Mammary epithelial cell (primary cell): ENCODE measurements around the gene DNMT3L.

Source experiments
- CTCF ChIP-seq, 2 donors: IDR thresholded peaks in 1 of 2; conservative IDR thresholded peaks in 1 of 2; 2 replicates each; pipeline ENCODE4 v1.5.1; 2011 to 2012; ENCODE audit warnings: inconsistent platforms in 2 of 2, low read length in 2 of 2, mild to moderate bottlenecking in 2 of 2, control low read depth in 1 of 2, low read depth in 1 of 2; ENCODE audit not compliant: insufficient read depth in 1 of 2; ENCODE audit errors: extremely low read depth in 1 of 2
- EZH2 ChIP-seq: IDR thresholded peaks from 2 replicates; pipeline ENCODE4 v1.6.1; 2012; ENCODE audit warnings: low read length, inconsistent platforms, borderline replicate concordance

- TF ChIP-seq CTCF (conservative IDR thresholded peaks at IDR 0.05 in 1 of 2, IDR thresholded peaks at IDR 0.05 in 1 of 2; ENCODE audit: extremely low read depth in 1 of 2, insufficient read depth in 1 of 2, low read depth in 1 of 2, low read length in 2 of 2) (no peak), EZH2 (no peak)
These were observed 2.5 kb downstream of the DNMT3L start for GRCh38 chr21:44259082-44259705.
